B cell (primary cell): ENCODE data around the gene IMMP2L.

Source experiments
- CTCF ChIP-seq: fragments of 200-600 bp; IDR thresholded peaks from one replicate; pipeline ENCODE4 v1.8.0; 2022; ENCODE audit warnings: antibody characterized with exemption, mild to moderate bottlenecking
- EZH2 ChIP-seq: IDR thresholded peaks from 2 replicates; pipeline ENCODE4 v1.6.1; 2012; ENCODE audit warnings: borderline replicate concordance, low read depth, mild to moderate bottlenecking, moderate library complexity, low read length; ENCODE audit not compliant: insufficient read depth, poor library complexity, severe bottlenecking

GRCh38 chr7:111108496-111108895, 453.8 kb downstream of the IMMP2L start:
- TF ChIP-seq CTCF, result no peak
- TF ChIP-seq EZH2, result no peak
